Activated T-helper 1 cell treated with anti-CD3 and anti-CD28 coated beads, Interleukin-2, amount 50 U/mL, for 16 hours (primary cell): ENCODE measurements around the gene CTNNA2.
"Not testable (repeated sequence)": the region's sequence is repeated elsewhere in the genome, so short reads cannot be mapped to it uniquely, and the experiment has no call there.

Experiments used
- DNase-seq, 2 donors: peaks; one replicate each; pipeline ENCODE4 v3.0.0-alpha.2; 2020; ENCODE audit warnings: low read depth in 1 of 2, low spot score in 1 of 2

The CTNNA2 gene

GRCh38 chr2:80019571-80020460 lies 507.0 kb downstream of the CTNNA2 start:
- DNase-seq: no peak

- no peak for DNase-seq
Measured at GRCh38 chr2:80022018-80022417, 509.2 kb downstream of the CTNNA2 start.

DNA sequence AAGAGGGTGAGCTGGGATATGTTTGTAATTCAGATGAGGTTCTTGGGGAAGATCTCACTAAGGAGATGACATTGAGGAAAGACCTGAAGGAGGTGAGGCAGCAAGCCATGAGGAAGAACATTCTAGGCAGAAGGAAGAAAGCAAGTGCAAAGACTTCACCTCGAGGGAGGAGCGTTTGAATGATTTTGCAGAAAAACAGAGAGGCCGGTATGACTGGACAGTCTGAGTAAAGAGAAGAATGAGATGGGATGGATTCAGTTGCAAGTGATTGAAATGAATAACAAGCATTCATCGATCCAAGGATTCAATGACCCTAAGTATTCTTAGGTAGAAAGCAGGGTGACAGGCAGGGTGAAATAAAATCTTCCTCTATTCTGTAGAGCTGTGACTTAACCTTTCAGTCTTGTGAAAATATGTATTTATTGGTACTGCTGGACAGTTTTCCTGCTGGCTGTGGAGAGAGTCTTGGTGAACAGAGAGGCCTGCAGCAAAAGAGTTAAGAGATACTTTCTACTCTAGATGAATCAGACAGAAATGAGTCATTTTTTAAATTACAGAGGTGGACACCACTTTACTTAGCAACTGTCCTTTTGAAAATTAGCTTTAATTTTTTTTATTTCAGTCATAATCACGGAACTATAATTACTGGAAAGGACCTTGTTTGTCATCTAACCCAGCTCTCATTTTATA lies 513.3 kb downstream of the CTNNA2 start:
- DNase-seq: no peak

GRCh38 chr2:80028051-80028450 lies 515.2 kb downstream of the CTNNA2 start:
- DNase-seq: no peak

DNA sequence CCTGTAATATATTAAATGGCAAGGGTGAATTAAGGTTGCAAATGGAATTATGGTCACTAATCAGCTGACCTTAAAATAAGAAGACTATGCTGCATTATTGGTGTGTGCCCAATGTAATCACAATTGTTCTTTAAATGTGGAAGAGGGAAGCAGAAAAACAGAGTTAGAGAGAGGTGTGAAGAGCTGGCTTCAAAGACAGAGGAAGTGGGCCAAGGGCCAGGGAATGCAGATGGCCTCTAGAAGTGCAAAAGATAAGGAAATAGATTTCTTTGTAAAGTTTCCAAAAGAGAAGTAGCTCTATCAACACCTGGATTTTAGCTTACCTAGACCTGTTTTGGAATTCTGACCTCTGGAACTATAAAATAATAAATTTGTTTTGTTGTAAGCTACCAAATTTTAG lies 515.7 kb downstream of the CTNNA2 start:
- DNase-seq: no peak

GRCh38 chr2:80030135-80030534 lies 517.3 kb downstream of the CTNNA2 start:
- DNase-seq: no peak

DNA sequence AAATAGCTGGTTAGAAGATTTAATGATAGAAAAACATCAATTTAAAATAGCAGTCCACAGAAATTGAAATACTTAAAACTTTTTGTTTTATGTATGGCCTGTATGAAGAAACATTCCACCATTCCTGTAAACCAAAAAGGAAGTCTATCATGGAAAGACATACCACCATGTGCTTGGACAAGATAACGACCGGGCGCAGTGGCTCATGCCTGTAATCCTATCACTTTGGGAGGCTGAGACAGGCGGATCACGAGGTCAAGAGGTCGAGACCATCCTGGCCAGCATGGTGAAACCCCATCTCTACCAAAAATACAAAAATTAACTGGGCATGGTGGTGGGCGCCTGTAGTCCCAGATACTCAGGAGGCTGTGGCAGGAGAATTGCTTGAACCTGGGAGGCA lies 519.8 kb downstream of the CTNNA2 start:
- not testable (repeated sequence) for DNase-seq

DNA sequence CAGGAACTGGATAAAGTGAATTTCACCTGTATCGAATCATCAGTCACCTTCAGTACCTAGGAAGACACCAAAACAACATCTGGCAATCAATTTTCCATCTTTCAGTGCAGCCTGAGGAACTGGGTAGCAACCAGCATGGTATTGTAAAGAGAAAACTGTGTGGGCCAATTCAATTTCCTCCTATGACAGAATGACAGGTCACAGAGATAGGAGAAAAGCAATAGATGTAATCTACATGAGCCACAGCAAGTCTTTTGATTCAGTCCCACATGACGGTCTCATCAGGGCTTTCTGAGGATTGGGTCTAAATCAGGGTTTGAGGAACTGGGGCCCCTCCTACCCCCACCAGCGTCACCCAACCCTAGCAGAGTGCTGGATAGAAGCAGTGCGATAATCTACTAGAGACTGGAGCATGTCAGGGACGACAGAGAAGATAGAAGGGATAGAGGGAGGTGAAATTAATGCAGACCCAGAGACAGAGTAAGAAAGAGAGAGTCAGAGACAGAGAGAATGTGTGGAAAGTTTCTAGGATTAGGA lies 523.0 kb downstream of the CTNNA2 start:
- no peak for DNase-seq

DNA sequence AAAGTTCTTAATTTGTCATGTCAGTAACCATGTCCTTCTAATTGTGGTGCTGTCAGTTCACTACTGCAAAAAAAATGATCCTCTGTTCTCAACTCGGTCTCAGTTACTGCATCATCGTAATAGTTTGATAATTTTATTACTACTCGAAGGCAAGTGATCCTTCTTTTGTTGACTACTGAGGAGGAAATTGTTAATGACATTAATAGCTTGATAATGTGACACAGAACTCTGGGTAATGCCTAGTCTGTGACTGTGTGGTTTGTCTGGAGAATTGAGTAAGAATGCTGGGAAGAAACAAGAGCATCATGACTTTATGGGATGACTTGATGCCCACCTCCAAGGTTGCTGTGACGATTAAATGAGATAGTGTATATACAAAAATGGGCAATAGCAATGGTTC lies 524.5 kb downstream of the CTNNA2 start:
- DNase-seq: no peak

- no peak for DNase-seq
Measured at GRCh38 chr2:80040226-80040625, 527.4 kb downstream of the CTNNA2 start.

- DNase-seq: no peak
Measured at GRCh38 chr2:80042635-80043034, 529.8 kb downstream of the CTNNA2 start.

GRCh38 chr2:80048296-80048695 lies 535.4 kb downstream of the CTNNA2 start:
- DNase-seq: no peak

- no peak for DNase-seq
Measured at GRCh38 chr2:80050246-80050645, 537.4 kb downstream of the CTNNA2 start.

DNA sequence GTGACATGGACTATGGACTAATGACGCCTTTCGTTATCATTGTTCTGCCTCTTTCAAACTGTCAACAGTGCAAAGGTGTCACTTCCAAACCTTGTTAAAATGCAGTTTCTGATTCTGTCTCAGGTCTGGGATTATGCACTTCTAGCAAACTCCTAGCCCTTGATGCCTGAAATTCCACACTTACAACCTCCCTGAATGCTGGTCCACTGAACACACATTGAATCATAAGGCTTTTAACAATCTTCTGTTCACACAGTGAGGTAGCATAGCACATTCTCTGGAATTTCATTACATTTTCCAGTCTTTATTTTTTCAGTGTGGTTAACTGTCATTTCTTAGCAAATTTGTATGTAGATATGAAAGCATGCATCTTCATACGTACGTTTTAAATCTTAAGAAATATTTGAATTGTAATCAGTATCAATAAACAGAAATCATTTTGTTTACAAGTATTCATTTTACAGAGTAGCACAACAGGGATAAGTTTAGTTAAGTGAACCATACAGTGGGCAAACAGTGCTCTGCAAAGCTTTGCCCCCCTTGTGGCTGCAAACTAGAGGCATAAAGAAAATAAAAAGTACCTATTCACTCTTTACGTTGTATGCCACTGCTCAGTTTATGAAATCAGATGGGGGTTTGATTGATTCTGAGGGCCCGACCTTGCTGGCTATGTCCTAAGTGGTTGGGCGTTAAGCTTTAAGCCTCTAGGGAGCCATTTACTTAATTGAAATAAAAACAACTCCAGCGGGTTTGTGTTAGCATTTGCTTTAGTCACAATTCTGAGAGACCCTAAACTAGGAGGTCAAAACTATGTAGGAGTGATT lies 540.9 kb downstream of the CTNNA2 start:
- no peak for DNase-seq

DNA sequence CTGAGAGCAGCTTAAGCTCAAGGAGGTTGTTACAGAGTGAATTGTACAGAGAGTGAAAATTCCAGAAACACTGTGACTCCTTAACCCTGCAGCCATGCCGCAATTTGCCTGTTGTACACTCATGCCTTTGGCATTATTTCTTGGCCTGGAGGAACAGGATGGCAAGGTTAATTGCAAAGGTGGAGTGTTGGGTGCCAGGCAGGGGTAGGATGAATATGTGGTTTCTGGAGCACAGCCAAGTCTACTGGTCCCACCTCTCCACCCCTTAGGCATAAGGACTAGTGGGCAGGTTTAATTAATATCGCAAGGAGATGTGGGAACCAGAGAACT lies 541.5 kb downstream of the CTNNA2 start:
- no peak for DNase-seq

- DNase-seq: no peak
Measured at GRCh38 chr2:80057956-80058355, 545.1 kb downstream of the CTNNA2 start.

DNA sequence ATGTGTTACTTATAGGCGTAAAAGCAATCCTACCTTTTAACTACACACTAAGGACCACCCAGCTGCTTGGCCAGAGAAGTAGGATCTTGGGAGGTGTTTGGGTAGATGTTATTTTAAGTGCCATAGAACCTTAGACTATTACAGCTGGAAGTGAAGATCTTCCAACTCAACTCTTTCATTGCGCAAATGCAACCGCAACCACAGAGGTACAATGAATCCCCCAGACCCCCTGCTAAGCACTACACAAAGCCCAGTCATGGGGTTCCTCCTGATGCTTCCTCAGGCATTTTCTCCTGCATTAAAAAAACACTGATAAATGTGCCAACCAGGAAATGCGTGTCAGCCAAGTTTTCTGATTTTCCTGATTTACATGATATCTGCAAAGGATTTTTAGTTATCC lies 545.7 kb downstream of the CTNNA2 start:
- DNase-seq: no peak

GRCh38 chr2:80059447-80059846 lies 546.6 kb downstream of the CTNNA2 start:
- DNase-seq: no peak

DNA sequence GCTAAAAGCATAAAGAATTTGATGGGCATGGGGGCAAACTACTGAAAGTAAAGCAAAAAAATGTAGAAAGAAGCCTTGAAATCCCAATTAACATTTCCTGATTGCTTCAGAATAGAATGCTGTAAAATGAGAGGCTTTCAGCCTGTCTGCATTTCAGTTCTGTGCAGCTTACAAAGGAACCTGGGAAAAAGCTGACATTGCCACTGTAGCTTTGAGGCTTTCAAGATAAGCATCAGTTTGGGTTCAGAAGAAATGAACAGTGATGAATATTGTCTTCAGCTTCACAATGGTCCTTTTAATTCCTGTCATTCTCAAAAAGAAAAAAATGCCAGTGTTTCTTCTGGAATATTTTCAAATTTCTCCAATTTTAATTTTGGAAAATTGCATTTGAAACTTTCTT lies 549.0 kb downstream of the CTNNA2 start:
- no peak for DNase-seq

- no peak for DNase-seq
Measured at GRCh38 chr2:80062298-80062697, 549.4 kb downstream of the CTNNA2 start.

DNA sequence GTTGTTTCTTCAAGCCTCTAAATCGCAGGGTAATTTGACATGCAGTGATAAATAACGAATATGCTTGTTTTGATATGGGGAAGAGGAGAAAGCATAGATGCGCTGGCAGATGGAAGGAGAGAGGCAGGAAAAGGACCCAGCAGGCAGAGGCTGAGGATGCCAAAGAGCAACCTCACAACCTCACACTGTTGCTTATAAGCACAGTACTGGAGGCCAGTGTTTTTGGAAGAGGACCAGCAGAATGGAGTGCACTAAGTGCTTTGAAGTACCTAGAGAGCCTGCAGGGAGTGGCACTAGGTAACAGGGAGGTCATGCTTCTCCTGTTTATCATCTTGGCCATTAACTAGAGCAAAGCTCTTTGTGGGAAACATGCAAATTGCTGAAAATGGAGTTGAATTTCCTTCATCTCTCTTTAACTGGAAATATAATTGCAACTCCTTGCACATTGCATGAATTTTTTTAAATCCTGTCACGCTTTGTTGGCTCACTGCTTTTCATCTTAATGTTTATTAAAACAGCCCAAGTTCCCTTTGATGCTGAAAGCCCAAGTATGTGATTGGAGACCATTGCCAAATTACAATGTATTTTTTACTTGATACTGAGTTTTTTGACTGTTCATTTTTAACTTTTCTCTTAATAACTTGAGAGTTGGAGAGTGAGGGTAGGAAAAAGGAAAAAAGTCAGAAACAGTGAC lies 555.3 kb downstream of the CTNNA2 start:
- no peak for DNase-seq
